Heart right ventricle (tissue), 16 donors: ENCODE results near the gene ITGA2. TPM values are rescaled to one million over a fixed set of nuclear protein-coding genes. Genes with fewer than 3 reads are reported as not detected.

Source experiments
- ATAC-seq, 8 donors: fragments of 200-7000 bp; cut with Tn5 transposase; one replicate each; pipeline ENCODE4 v1.9.1; 2020; ENCODE audit warnings: mild to moderate bottlenecking in 8 of 8, moderate library complexity in 8 of 8, moderate number of reproducible peaks in 1 of 8
- DNase-seq, 2 donors: peaks; one replicate each; pipeline ENCODE4 v3.0.0-alpha.2; 2020
- H3K27ac ChIP-seq, 10 donors: fragments of 200-600 bp; sonication (generic) in 2 of 10; one replicate each; pipeline versions ENCODE4 v1.5.0 to v1.8.0; 2020 to 2022; ENCODE audit warnings: mild to moderate bottlenecking in 3 of 10
- H3K27me3 ChIP-seq, 7 donors: fragments of 200-600 bp; one replicate each; pipeline ENCODE4 v1.8.0; 2021 to 2022; ENCODE audit warnings: mild to moderate bottlenecking in 2 of 7
- H3K36me3 ChIP-seq, 9 donors: fragments of 200-600 bp; sonication (generic) in 1 of 9; one replicate each; pipeline versions ENCODE4 v1.5.0 to v1.8.0; 2020 to 2022; ENCODE audit warnings: mild to moderate bottlenecking in 2 of 9
- H3K4me1 ChIP-seq, 9 donors: fragments of 200-600 bp; sonication (generic) in 1 of 9; one replicate each; pipeline versions ENCODE4 v1.5.0 to v1.8.0; 2020 to 2022; ENCODE audit warnings: mild to moderate bottlenecking in 4 of 9
- H3K4me3 ChIP-seq, 10 donors: fragments of 200-600 bp; sonication (generic) in 2 of 10; one replicate each; pipeline versions ENCODE4 v1.5.0 to v1.8.0; 2020 to 2022; ENCODE audit warnings: mild to moderate bottlenecking in 7 of 10, moderate library complexity in 2 of 10
- H3K9me3 ChIP-seq, 11 donors: fragments of 200-600 bp in 10 of 11; sonication (generic) in 2 of 11; one replicate each; pipeline versions ENCODE4 v1.5.0 to v1.8.0; 2013 to 2022; ENCODE audit warnings: mild to moderate bottlenecking in 2 of 11, control low read depth in 1 of 11, moderate library complexity in 1 of 11
- CTCF ChIP-seq, 9 donors: fragments of 200-600 bp; sonication (generic) in 2 of 9; IDR thresholded peaks; one replicate each; pipeline versions ENCODE4 v1.5.0 to v1.8.0; 2021 to 2022; ENCODE audit warnings: antibody characterized with exemption in 9 of 9, mild to moderate bottlenecking in 5 of 9, moderate library complexity in 1 of 9
- WGBS, 2 donors: extraction: QIAGEN DNeasy Blood & Tissue Kit; methylation state at CpG; one replicate each; pipeline ENCODE4 v1.1.7; 2013; ENCODE audit warnings: inconsistent platforms in 1 of 2; 5-methylcytosine and 5-hydroxymethylcytosine counted together
- intact Hi-C, 10 donors: fragments of 100-400 bp; cut with DNase I; formaldehyde crosslinking; loops; one replicate each; pipeline versions ENCODE4 v1.11.1 to v1.14.2; 2022
- polyA plus RNA-seq, 2 donors: library from polyadenylated mRNA; stranded (reverse); fragments of 200-250 nt; gene quantifications; one replicate each; pipeline ENCODE4 v1.2.3, GENCODE V29; 2013
- total RNA-seq, 10 donors: library from RNA; stranded (reverse); fragmentation: NEBNext Ultra II Directional in 3 of 10; extraction: Animal tissue kit (Norgen Biotek cat#: 25700) in 3 of 10; gene quantifications; one replicate each; pipeline versions ENCODE4 v1.2.1 to v1.2.4, GENCODE V29; 2021 to 2023
- donor health status: Arrhythmogenic right ventricular cardiomyopathy.
- donor health status: ischemic (EF 13 %, LVEDD 7.1; RV severe dilation, severe dysfunction).
- donor health status: healthy with polysubstance abuse.
- donor health status: DM: no; HTN: yes; CAD: no.
- donor health status: DM: no; HTN: no; CAD: no.
- donor health status: ischemic (EF 25% LVEDD 6.9; RV normal size, moderate dysfunction).
- donor health status: ischemic (EF 25% LVEDD 5.7; RV mildly dilated, moderate dysfunction).
- donor health status: healthy.
- donor health status: DM: yes; HTN: yes; CAD: no.
- donor health status: Ischemic cardiomyopathy.
- donor health status: ischemic (EF 35%, LVEDD 5.7; RV mildly dilated, moderate dysfunction).
- donor health status: nonischemic (EF 11% LVEDD 7.7; RV severe dilation, severe dysfunction).
- donor health status: DM: yes; HTN: yes; CAD: no.
- donor health status: PGD.
- donor health status: ischemic (EF 29% LVEDD 5.4; RV normal size, mild dysfunction).
- donor health status: nonischemic (EF 23%, LVEDD 6.1; RV moderate dilation, normal function).

The ITGA2 gene
- total and polyA plus RNA-seq, 12 donors = 0.22 to 9.4 (median 0.92) TPM

GRCh38 chr5:53089481-53089991 is 100.4 kb downstream of the ITGA2 start:
- WGBS, 2 donors = 77 to 90% methylated on average over 4 of the region's 4 CpGs
- ATAC-seq = no peak

GRCh38 chr5:53090229-53090628 is 101.1 kb downstream of the ITGA2 start:
- Histone ChIP-seq H3K9me3 (no peaks in the 10 kb centered on the region), H3K4me1 (peaks cover 0 to 9% (median 5%) of the 10 kb centered on the region in 9 donors), H3K27me3 (no peaks in the 10 kb centered on the region), H3K36me3 (peaks cover 0 to 6% (median 0%) of the 10 kb centered on the region in 9 donors), H3K4me3 (no peak overlapping the region), H3K27ac (no peak overlapping the region)
- intact Hi-C loops = loop anchor here in 3 of 10 donors (5.0 to 10.0 kb wide), 3 partner anchors 138 to 425 kb away; partner anchors contain the start of genes ITGA1 (in 1 of the 3) and PELO (in 1 of the 3)
- no peak for TF ChIP-seq CTCF (IDR thresholded peaks at IDR 0.05)
- WGBS, 2 donors = 84 to 85% methylated on average over 5 of the region's 5 CpGs
- DNase-seq (no peak), ATAC-seq (no peak)

More at GRCh38 chr5:53089481-53089991, 100.4 kb downstream of the ITGA2 start:
- Histone ChIP-seq H3K27ac (no peak overlapping the region), H3K4me3 (no peak overlapping the region), H3K36me3 (peaks cover 0 to 6% (median 0%) of the 10 kb centered on the region in 9 donors), H3K27me3 (no peaks in the 10 kb centered on the region), H3K4me1 (peaks cover 0 to 9% (median 5%) of the 10 kb centered on the region in 9 donors), H3K9me3 (no peaks in the 10 kb centered on the region)
- no peak for TF ChIP-seq CTCF (IDR thresholded peaks at IDR 0.05)
- DNase-seq = no peak
- intact Hi-C loops = no loop called here

GRCh38 chr5:53091289-53091688 is 102.1 kb downstream of the ITGA2 start:
- intact Hi-C loops = loop anchor here in 3 of 10 donors (5.0 to 10.0 kb wide), 3 partner anchors 139 to 426 kb away; partner anchors contain the start of genes ITGA1 (in 1 of the 3) and PELO (in 1 of the 3)
- no peaks in the 10 kb centered on the region for H3K27me3 ChIP-seq
- H3K9me3 ChIP-seq = no peaks in the 10 kb centered on the region
- H3K4me1 ChIP-seq = peaks cover 0 to 9% (median 5%) of the 10 kb centered on the region in 9 donors
- WGBS, 2 donors = 61 to 80% methylated on average over 2 of the region's 2 CpGs
- DNase-seq (no peak), ATAC-seq (peak in 2 of 8 donors; percentile 10 to 57)
- no peak overlapping the region for H3K4me3 ChIP-seq
- TF ChIP-seq CTCF (IDR thresholded peaks at IDR 0.05) = no peak
- H3K36me3 ChIP-seq = peaks cover 0 to 9% (median 0%) of the 10 kb centered on the region in 9 donors
- no peak overlapping the region for H3K27ac ChIP-seq

- WGBS, 2 donors = 68 to 76% methylated on average over 2 of the region's 2 CpGs
- Histone ChIP-seq H3K4me1 (peaks cover 0 to 9% (median 5%) of the 10 kb centered on the region in 9 donors), H3K27me3 (no peaks in the 10 kb centered on the region), H3K9me3 (no peaks in the 10 kb centered on the region), H3K36me3 (peaks cover 0 to 19% (median 6%) of the 10 kb centered on the region in 9 donors), H3K4me3 (no peak overlapping the region), H3K27ac (no peak overlapping the region)
- no peak for TF ChIP-seq CTCF (IDR thresholded peaks at IDR 0.05)
- no peak for DNase-seq
- intact Hi-C loops = loop anchor here in 3 of 10 donors (5.0 to 10.0 kb wide), 3 partner anchors 140 to 427 kb away; partner anchors contain the start of genes ITGA1 (in 1 of the 3) and PELO (in 1 of the 3)
- no peak for ATAC-seq
These were observed 103.1 kb downstream of the ITGA2 start for GRCh38 chr5:53092242-53092641.
